PFSK-1 (cell line): ENCODE results near the gene SPECC1.

Experiments
- FOXP2 ChIP-seq: optimal IDR thresholded peaks from 2 replicates; pipeline ENCODE3; 2011; ENCODE audit warnings: borderline replicate concordance, control low read depth, inconsistent platforms; ENCODE audit not compliant: insufficient read depth; ENCODE audit errors: extremely low read length, extremely low read depth
- POLR2AphosphoS5 ChIP-seq: IDR thresholded peaks from 2 replicates; pipeline ENCODE4 v1.6.1; 2012; ENCODE audit warnings: low read depth, mild to moderate bottlenecking, control low read depth, low read length, moderate library complexity
- SIN3A ChIP-seq: IDR thresholded peaks from 2 replicates; pipeline ENCODE4 v1.6.1; 2012; ENCODE audit warnings: mild to moderate bottlenecking, low read length, moderate library complexity, borderline replicate concordance; ENCODE audit not compliant: insufficient read depth
- TAF1 ChIP-seq: IDR thresholded peaks from 2 replicates; pipeline ENCODE4 v1.6.1; 2012; ENCODE audit warnings: low read length, control low read depth, borderline replicate concordance; ENCODE audit not compliant: insufficient read depth
- TF ChIP-seq, protein P1 (sequence below), 2 experiments: IDR thresholded peaks; 2 replicates each; pipeline versions ENCODE4 v1.6.1 to v1.8.0; 2011 to 2012; ENCODE audit warnings: low read depth in 2 of 2, low read length in 2 of 2, control low read depth in 1 of 2, inconsistent platforms in 1 of 2, mild to moderate bottlenecking in 1 of 2, moderate library complexity in 1 of 2; ENCODE audit not compliant: insufficient read depth in 1 of 2

The SPECC1 gene

DNA sequence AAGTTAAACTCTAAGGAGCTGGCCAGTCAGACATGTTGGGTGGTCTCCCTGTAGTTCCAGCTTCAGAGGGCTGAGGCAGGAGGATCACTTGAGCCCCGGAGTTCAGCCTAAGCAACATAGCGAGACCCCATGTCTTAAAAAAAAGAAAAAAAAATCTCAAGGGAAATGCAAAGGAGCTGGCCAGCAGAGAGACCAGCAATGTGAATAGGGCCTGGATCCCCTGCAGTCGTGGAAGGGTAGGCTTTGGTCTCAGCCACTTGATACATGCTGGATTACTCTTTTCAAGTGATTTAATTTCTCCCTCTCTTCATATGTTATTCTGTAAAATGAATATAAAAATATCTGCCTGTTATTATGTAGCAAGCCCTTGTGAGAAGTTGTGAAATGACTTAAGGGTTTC lies 207.7 kb downstream of the SPECC1 start:
- TF ChIP-seq POLR2AphosphoS5 (no peak), TAF1 (no peak), SIN3A (no peak), FOXP2 (no peak)
- TF ChIP-seq, protein P1, sequence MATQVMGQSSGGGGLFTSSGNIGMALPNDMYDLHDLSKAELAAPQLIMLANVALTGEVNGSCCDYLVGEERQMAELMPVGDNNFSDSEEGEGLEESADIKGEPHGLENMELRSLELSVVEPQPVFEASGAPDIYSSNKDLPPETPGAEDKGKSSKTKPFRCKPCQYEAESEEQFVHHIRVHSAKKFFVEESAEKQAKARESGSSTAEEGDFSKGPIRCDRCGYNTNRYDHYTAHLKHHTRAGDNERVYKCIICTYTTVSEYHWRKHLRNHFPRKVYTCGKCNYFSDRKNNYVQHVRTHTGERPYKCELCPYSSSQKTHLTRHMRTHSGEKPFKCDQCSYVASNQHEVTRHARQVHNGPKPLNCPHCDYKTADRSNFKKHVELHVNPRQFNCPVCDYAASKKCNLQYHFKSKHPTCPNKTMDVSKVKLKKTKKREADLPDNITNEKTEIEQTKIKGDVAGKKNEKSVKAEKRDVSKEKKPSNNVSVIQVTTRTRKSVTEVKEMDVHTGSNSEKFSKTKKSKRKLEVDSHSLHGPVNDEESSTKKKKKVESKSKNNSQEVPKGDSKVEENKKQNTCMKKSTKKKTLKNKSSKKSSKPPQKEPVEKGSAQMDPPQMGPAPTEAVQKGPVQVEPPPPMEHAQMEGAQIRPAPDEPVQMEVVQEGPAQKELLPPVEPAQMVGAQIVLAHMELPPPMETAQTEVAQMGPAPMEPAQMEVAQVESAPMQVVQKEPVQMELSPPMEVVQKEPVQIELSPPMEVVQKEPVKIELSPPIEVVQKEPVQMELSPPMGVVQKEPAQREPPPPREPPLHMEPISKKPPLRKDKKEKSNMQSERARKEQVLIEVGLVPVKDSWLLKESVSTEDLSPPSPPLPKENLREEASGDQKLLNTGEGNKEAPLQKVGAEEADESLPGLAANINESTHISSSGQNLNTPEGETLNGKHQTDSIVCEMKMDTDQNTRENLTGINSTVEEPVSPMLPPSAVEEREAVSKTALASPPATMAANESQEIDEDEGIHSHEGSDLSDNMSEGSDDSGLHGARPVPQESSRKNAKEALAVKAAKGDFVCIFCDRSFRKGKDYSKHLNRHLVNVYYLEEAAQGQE (IDR thresholded peaks at IDR 0.05; ENCODE audit: insufficient read depth in 1 of 2, low read depth in 2 of 2, low read length in 2 of 2): no peak

DNA sequence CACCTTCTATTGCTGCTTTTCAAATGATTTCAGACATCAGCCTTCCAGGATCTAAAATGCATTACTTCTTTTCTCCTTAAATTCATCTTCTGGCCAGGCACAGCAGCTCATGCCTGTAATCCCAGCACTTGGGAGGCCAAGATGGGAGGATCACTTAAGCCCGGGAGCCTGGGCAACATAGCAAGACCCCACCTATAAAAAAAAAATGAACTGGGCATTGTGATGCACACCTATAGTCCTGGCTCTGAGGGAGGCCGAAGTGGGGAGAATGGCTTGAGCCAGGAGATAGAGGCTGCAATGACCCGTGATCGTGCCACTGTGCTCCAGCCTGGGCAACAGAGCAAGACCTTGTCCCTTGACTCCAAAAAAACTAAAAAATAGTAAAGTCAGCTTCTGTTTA lies 208.5 kb downstream of the SPECC1 start:
- TF ChIP-seq SIN3A (no peak), FOXP2 (no peak), TAF1 (no peak), POLR2AphosphoS5 (no peak)
- TF ChIP-seq, protein P1 (IDR thresholded peaks at IDR 0.05; ENCODE audit: insufficient read depth in 1 of 2, low read depth in 2 of 2, low read length in 2 of 2): no peak

DNA sequence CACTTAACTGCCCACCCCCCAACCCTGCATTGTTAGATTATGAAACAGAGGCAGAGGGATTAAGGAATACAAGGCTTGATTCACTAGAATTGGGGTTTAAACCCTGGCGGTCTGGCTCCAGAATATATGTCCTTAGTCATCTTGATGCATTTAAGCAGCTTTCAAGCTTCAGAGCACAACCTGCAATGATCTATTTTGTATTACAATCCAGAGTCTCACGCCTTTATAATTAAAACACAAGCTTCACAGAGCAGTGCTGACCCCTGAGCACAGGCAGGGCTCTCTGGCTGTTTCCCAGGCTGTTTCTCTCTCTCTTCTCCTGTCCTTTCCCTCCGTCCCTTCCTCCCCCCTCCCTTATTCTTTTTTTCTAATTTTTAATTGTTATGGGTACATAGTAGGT lies 209.1 kb downstream of the SPECC1 start:
- TF ChIP-seq, protein P1 (IDR thresholded peaks at IDR 0.05; ENCODE audit: insufficient read depth in 1 of 2, low read depth in 2 of 2, low read length in 2 of 2): no peak
- TF ChIP-seq SIN3A (no peak), TAF1 (no peak), POLR2AphosphoS5 (no peak), FOXP2 (no peak)

DNA sequence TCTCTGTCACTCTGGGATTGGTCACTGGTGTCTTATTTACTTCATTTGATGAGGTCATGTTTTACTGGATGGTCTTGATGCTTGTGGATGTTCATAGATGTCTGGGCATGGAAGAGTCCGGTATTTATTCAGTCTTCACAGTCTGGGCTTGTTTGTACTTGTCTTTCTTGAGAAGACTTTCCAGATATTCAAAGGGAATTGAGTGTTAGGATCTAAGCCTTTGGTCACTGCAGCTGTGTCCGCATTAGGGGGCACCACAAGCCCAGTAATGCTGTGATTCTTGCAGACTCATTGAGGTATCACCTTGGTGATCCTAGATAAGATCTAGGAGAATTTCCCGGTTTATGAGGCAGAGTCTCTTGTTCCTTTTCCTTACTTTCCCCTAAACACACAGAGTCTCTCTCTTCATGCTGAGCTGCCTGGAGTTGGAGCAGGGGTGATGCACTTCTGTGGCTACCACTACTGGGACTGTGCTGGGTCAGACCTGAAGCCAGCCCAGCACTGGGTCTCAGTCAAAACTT lies 214.7 kb downstream of the SPECC1 start:
- TF ChIP-seq, protein P1 (IDR thresholded peaks at IDR 0.05; ENCODE audit: insufficient read depth in 1 of 2, low read depth in 2 of 2, low read length in 2 of 2): no peak
- TF ChIP-seq FOXP2: no peak
- TF ChIP-seq TAF1: no peak
- no peak for TF ChIP-seq POLR2AphosphoS5
- no peak for TF ChIP-seq SIN3A

DNA sequence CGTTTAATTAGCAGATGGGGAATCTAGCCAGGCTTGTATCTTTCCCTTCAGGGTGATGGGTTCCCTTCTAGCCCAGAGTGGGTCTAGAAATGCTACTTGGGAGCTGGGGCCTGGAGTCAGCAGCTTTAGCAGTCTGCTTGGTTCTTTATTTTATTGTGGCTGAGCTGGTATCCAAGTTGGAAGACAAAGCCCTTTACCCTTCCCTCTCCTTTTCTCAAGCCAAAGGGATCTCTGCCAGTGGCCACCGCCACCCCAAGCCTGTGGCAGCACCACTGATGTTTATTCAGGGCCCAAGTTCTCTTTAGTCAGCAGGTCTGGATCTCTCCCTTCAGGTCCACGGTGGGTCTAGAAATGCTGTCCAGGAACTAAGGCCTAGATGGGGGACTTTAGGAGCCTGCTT lies 215.2 kb downstream of the SPECC1 start:
- TF ChIP-seq FOXP2: no peak
- TF ChIP-seq, protein P1 (IDR thresholded peaks at IDR 0.05; ENCODE audit: insufficient read depth in 1 of 2, low read depth in 2 of 2, low read length in 2 of 2): no peak
- no peak for TF ChIP-seq POLR2AphosphoS5
